Measurements from ENCODE around the gene NCMAP.

Gene NCMAP

DNA sequence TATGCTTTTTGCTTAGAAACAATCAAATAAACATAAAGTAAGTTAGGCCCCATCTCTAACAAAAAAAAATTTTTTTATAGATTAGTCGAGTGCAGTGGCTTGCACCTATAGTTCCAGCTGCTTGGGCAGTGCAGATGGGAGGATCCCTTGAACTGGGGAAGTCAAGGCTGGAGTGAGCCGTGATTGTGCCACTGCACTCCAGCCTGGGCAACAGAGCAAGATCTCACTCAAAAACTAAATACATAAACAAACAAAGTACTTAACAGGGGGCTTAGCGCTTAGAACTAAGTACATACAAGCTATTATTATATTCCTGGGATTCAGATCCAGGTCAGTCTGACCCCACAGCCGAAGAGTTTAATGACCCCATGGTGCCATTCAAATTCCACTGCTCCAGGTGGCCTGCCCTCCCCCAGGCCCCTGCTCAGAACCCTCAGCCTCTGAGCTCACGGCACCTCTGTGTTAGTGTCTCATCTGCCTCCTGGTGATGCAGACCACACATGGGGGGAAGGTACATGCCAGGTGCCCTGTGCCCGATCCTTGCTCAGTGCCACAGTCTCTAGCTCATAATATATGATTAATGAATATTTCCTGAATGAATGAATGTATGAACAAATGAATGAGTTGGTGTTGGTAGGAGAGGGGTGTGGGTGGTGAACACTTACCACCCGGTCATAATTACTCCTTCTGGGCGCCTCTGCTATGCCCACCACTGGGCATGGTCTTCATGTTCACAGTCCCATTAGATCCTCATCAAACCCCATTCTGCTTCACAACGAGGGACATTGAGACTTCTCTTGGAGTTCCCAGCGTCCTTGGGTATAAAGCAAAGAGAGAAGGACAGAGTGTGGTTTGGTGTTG lies 14.6 kb downstream of the NCMAP start:
- DNase-seq (ENCODE audit: low read depth): no peak

DNA sequence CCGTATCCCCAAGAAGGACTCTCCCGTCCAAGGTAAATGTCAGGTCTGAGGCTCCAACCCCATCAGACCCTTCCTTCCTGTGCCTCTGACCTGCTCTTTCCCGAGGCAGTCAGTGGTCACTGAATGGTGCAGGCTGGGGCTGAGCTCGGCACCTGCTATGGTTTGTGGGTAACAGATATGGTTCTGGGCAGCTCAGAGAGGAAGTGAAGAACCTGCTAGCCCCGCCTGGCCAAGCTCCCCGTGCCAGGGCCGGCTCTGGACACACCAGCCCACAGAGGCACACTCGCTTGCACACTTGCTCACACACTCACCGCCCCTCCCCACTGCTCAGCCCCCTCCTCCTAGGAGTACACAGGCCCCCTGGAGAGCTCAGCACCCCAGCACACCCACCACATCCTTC lies 16.4 kb downstream of the NCMAP start:
- no peak for DNase-seq (ENCODE audit: low read depth)

DNA sequence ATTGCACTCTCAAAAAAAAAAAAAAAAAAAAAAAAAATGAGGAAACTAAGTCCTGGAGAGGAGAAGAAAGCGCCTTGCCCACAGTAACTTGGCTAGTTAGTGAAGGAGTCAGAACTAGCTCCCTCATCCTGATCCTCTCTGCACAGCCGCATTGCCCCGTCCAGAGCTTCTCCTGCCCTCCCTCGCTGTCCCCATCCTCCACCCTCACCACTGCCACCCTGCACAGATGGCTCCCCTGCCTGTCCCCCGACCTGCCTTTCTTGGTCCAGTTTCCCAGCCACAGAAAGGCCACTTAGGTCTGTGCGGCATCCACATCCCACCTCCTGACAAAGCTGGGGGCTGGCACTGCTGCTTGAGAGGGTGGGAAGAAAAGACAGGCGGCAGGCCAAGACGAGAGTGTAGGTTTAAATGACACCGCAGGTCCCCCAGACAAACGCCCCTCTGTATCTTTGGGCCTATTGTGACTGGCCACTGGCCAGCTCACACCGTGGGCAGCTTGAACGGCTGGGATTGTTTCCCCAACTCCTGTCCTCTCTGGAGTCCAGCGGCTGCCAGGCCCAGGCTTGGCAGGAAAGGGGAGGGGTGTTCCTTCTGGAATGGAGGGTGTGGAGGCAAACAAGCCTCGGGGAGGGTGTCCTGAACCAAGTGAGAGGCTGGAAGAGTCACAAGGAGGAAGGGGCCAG lies 20.2 kb downstream of the NCMAP start:
- DNase-seq (ENCODE audit: low read depth): no peak

DNA sequence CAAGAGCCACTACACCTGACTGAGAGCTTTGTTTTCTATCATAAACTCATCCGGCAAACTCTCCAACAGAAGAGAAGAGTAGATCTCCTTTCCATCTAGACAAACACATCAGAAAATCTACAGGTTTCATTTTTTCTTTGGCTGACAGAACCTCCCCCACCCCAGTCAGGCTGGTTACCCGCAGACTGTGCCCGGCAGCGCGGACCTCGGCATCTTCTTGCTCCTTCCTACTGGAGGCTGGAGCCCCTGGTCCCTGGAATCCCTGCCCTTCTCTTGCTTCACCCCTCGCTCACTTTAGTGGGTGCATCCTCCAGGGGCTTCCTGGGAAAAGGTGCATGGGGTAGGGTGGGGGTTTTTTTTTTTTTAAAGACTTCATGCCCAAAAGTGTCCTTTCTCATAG lies 23.0 kb downstream of the NCMAP start:
- DNase-seq (ENCODE audit: low read depth): no peak

DNA sequence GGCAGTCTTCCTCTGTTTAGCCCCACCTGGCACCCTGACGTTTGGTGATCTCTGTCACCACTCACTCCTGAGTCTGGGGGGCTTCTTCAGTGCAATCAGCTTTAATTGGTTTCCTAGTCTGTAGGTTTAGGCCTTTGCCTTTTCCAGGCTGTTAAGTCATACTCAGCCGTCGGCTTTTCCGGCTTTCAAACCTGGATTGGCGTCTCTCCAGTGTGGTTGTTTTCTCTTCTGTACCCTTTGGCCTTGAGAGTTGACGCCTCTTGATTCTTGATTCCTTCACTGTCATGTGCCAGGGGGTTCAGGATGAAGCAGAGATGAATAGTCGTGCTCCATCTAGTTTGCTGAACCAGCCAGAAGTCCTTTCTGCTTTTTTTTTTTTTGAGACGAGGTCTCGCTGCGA lies 24.9 kb downstream of the NCMAP start:
- no peak for DNase-seq (ENCODE audit: low read depth)

DNA sequence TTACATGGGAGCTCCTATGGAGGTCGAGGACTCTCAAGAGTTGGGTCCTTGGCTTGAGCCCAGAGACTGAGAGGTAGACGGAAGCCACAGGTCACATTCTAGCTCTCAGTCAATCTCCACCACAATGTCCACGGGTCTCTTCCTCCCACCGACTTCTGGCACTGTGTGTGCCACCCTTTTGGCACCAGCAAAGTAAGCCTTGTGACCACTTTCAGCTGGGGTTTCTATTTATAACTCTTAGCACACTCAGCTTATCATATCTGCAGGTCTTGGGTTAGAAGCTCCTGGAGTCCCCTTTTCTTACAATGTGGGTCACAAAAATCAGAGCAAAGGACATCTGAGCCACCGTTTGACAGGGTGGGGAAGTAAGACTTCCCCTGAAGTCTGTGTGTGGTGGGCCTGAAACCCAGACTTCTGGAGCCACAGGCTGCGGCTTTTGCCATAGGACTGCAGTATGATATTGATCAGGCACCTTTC lies 28.3 kb downstream of the NCMAP start:
- DNase-seq (ENCODE audit: low read depth): no peak

DNA sequence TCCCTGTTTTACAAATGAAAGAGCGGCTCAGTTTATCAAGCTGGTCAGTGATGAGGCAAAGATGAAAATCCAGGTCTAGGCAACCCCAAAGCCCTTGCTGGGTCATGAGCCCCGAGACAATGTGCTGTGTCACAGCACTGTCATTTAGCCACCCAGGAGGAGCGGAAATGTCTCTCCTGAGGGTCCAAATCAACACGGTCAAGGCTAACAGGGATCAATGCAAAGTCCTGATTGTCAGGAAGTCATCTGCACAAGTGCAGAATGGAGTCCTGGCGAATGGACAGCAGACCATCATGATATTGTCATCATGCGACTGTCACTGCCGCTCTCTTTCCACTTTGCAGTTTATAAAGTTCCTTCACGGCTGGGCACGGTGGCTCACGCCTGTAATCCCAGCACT lies 30.2 kb downstream of the NCMAP start:
- DNase-seq (ENCODE audit: low read depth): no peak

DNA sequence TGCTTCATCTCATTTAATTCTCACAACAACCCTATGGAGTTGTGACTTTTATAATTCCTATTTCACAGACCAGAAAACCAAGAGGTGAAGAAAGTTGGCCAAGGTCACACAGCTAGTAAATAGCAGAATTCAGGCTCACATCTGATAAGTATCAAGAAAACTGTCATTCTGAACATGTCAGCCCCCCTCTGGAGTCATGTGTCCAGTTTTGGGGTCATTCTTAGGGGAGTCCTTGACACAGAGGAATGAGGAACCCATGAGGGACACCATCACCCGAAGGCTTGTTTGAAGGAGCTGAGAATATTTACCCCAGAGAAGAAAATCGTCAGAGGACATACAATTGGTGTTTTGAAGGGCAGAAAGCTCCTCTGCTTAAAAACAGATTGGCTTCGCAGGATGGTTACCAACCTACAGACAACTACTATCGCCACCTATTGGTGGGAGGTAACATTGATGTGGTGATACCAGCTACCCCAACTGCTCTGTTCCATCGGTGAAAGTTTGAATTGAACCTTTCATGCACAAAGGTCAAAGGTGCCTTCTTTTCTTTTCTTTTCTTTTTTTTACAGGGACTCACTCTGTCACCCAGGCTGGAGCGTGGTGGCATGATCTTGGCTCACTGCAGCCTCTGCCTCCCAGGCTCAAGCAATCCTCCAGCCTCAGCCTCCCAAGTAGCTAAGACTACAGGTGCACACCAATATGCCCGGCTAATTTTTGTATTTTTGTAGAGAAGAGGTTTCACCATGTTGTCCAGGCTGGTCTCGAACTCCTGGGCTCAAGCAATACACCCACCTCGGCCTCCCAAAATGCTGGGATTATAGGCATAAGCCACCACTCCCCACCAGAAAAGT lies 31.3 kb downstream of the NCMAP start:
- DNase-seq (ENCODE audit: low read depth): peak; percentile 43

DNA sequence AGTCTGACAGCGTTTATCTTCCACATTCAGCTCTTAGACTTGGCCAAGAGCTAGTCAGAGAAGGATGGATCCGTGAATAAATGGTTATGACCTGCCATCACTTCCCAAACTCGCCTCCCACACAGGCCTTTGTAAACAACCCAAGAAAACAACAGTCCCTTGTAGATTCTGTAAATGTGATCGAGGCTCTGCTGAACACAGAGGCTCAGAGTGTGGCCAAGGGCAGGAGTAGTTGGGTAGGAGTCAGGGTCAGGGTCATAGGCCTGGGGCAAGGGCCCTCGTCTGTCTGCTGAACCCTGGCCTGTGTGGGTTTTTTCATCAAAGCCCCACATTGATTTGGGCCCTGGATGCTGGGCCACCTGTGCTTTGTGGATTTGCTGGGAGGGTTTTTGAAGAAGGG lies 32.7 kb downstream of the NCMAP start:
- no peak for DNase-seq (ENCODE audit: low read depth)

DNA sequence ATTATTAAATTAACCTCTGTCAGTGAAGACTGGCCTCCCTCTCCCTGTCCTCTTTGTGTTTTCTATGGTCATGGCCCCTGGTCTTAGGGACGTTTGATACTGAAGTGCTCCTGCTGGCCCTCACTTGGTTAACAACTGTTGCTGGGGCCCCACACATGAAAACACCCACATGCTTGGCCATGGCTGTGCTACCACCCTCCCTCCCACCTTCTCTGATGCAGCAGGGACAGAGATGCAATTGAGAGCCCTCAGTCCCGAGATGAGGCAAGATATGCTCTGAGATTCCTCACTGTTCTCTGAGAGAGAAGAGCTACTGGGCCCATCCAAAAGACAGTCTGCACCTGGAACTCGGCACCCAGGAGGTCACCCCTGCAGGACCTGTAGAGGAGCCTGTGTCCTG lies 33.3 kb downstream of the NCMAP start:
- no peak for DNase-seq (ENCODE audit: low read depth)

DNA sequence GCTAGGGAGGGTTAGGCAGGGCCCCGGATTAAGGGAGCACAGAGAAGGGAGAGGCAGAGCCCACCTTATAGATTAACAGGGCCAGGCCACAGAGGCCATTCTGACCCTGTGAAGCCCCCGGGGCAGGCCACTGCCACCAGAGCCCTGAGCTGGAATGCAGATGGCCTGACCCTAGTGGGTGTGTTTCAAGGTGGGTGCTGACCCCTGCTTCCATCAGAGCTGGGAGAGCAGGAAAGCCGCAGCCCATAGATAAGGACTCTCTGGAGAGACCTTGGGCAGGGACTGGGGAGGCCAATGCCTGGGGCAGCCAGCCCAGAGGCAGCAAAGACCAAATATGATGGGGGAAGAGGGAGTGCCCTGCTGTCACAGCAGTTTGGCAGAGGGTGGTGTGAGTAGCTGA lies 35.9 kb downstream of the NCMAP start:
- DNase-seq (ENCODE audit: low read depth): no peak

DNA sequence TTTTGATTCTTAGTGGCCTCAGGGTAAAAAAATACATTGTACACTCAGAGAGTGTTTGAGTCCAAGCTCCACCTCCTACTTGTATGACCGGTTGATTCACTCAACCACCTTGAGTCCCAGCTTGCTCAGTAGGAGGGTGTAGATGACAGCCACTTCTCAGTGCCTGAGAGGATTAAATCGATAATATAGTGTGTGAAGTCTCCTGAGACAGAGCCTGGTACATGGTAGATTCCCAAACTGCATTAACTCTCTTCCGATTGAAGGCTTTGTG lies 38.4 kb downstream of the NCMAP start:
- DNase-seq (ENCODE audit: low read depth): no peak

DNA sequence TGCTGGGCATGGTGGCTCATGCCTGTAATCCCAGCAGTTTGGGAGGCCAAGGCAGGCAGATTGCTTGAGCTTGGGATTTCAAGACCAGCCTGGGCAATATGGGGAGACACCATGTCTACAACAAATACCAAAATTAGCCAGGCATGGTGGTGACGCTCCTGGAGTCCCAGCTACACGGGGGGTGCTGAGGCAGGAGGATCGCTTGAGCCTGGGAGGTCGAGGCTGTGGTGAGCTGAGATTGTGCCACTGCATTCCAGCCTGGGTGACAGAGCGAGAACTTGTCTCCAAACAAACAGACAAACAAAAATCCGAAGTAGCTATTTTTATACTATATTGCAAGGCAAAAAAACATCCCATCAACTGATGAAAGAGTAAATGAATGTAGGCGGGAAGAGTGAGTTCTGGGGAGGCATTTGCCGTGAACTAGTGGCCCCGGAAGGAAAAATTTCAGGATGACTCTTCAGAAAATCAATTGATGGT lies 40.6 kb downstream of the NCMAP start:
- no peak for DNase-seq (ENCODE audit: low read depth)

DNA sequence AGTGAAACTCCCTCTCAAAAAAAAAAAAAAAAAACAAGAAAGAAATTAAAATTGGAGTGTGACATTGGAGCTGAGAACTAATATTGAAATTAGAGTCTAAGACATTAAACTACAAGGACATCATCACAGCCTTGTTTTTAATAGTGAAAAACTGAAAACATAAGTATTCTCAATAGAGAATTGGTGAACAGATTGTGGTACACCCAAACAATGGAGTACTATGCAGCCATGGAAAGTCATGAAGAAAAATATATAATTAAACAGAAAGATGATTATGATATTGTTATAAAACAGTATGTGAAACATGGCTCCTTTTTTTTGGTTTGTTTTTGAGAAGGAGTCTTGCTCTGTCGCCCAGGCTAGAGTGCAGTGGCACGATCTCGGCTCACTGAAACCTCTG lies 43.4 kb downstream of the NCMAP start:
- DNase-seq (ENCODE audit: low read depth): no peak

DNA sequence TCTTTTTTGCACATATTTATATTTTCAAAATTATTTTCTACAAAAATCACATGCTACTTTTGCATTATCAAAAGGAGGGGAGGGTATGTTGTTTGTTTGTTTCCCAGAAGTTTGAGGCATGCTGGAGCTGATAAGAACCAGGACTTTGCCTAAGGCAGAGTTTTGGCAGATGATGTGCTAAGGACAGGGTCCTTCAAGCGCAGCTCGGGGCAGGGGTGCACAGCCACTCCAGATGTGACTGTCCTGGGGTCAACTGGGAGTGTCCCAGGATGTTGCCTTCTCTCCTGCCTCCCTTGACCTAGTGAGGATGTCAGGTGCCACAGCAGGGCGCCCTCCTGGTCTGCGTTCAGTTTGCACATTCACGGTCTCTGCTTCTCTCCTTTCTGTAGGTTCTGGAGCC lies 44.7 kb downstream of the NCMAP start:
- no peak for DNase-seq (ENCODE audit: low read depth)

DNA sequence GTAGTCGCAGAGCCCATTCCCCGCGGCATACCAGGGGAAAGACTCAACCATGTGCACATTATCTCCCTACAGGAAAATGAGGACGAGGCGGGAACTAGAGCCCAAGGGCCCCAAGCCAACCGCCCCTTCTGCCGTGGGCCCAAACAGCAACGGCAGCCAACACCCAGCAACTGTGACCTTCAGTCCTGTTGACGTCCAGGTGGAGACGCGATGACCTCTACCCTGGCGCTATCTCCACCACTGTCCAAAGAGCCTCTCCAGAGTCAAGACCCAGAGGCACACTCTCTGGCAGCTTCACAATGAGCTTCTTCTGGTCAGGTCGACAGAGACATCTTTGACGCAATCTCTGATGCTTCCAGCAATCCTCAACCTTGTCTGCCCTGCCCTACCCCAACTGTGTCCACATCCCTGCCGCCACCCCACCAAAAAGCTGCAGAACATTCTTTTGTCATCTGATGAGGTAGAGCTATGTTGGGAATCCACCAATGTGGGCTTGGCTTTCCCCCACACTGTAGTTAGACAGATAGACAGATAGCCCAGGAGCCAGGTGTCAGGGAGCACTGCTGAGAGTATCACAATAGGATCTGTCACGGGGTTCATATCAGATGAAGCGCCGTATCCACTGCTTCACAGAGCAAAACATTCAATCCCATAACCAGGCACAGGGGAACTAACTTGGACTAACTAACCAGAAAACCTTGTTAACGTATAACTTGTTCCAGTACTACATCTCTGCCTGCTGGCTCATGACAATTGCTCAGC lies 49.8 kb downstream of the NCMAP start:
- no peak for DNase-seq (ENCODE audit: low read depth)

DNA sequence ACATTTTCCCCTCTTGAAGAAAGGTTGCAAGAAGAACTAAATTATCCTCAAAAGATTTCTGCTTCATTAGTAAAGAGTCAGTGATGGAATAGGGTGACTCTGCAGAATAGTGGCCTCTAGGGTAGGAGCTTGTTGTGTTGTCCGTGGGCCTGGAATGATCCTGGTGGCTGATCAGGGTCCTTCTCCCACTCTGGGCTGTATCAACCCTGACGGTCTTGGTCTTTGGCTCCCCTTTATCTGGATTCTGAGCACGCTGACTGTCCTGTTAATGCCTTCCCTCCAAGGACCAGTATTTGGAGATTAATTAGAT lies 50.4 kb downstream of the NCMAP start:
- no peak for DNase-seq (ENCODE audit: low read depth)

DNA sequence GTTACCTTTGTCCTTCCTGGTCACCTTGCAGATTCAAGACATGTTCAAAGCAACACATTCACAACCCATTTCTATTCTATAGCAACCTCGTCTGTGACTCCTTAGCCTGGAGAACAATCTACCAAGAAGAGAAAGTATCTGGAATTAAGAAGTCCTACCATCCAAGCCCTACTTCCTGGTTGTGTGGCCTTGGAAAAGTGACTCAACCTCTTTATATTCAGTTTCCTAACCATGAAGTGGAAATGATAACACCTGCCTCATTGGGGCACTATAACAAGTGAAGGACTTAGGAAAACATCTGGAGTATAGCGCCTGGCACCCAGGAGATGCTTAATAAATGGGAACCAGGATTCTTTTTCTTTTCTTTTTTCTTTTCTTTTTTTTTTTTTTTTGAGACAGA lies 50.7 kb downstream of the NCMAP start:
- no peak for DNase-seq (ENCODE audit: low read depth)

DNA sequence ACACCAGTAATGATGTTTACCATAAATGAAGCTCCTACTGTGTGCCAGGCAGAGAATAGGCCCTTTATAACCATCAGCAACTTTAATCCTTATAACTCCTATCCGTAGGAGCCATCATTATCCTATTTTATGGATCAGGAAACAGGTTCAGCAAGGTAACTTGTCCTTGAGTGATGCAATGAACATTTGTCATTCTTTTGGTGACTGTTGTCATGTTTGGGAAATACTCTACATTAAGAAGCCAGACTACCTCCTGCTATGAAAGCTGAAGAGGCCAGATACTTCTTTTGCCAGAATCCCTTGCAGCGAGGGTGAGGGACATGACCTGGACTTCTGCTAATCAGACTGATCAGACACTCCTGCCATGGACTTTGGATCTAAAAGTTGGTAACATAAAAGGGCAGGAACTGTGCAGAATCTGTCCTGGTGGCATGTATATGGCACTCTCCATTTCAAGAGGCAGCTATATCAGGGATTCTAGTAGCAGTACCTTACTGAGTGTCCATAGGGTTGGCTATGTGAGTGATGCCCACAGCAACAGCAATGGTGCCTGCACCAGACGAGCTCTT lies 54.1 kb downstream of the NCMAP start:
- DNase-seq (ENCODE audit: low read depth): no peak

DNA sequence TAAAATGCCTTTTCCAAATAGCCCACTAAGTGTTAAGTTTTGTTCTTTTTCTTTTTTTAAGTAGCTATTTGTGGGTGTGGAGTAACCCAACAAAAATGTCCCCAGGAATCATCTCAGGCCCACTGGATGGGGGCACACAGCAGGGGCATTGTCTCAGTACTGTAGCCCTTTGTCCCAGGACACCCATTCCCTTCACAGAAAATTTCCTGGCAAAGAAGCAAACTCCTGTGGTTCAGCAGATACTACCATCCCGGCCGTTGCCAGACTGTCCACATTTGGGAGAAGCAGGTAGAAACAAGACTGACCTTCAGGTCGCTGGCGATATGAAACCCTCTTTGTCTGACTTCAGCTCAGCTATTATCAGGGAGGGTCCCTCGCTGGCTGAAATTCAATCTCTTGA lies 63.5 kb downstream of the NCMAP start:
- no peak for DNase-seq (ENCODE audit: low read depth)

DNA sequence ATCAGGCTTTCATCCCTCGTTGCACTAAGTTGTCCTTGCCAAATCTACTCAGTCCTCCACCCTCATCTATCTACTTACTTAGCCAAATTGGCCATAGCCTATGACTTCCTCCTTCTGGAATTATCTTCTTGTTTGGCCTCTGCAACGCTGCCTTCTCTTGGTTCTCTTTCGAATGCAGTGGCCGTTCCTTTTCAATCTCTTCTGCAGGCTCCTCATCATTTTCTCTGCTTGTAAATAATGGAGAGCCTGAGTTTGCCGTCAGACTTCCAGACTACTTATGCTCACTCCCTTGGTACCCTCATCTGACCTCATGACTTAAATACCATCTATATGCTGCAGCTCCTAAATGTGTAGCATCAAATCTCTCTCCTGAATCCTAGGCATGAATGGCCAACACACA lies 64.8 kb downstream of the NCMAP start:
- no peak for DNase-seq (ENCODE audit: low read depth)

DNA sequence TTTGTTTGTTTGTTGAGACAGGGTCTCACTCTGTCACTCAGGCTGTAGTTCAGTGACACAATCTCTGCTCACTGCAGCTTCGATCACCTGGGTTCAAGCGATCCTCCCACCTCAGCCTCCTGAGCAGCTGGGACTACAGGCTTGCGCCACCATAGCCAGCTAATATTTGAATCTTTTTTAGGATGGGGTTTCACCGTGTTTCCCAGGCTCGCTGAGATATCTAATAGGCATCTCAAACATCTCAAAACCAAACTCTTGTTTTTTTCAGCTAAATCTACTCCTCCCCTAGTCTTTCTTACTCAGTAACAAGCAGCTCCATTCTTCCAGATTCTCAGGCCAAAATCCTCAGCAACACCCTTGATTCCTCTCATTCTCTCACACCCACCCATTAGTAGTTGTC lies 65.2 kb downstream of the NCMAP start:
- no peak for DNase-seq (ENCODE audit: low read depth)

All from fibroblast of the conjunctiva (primary cell).